ENCODE results near the gene HEATR1.
"Not testable (repeated sequence)": the region's sequence is repeated elsewhere in the genome, so short reads cannot be mapped to it uniquely, and the experiment has no call there.

- TF ChIP-seq CTCF, POLR2A, POLR2AphosphoS5 (IDR thresholded peaks at IDR 0.05): not testable (repeated sequence)
These were observed 23.9 kb downstream of the HEATR1 start for GRCh38 chr1:236580404-236580803.

All from transverse colon (tissue), 4 donors.